ENCODE results near the gene LIFR. TPM values are rescaled to one million over a fixed set of nuclear protein-coding genes. Genes with fewer than 3 reads are reported as not detected.

The LIFR gene
- polyA plus RNA-seq, 1 donor (not counting 4 experiments of a cell fraction or from before 2014, with no cell fraction given): 1.1 TPM

DNA sequence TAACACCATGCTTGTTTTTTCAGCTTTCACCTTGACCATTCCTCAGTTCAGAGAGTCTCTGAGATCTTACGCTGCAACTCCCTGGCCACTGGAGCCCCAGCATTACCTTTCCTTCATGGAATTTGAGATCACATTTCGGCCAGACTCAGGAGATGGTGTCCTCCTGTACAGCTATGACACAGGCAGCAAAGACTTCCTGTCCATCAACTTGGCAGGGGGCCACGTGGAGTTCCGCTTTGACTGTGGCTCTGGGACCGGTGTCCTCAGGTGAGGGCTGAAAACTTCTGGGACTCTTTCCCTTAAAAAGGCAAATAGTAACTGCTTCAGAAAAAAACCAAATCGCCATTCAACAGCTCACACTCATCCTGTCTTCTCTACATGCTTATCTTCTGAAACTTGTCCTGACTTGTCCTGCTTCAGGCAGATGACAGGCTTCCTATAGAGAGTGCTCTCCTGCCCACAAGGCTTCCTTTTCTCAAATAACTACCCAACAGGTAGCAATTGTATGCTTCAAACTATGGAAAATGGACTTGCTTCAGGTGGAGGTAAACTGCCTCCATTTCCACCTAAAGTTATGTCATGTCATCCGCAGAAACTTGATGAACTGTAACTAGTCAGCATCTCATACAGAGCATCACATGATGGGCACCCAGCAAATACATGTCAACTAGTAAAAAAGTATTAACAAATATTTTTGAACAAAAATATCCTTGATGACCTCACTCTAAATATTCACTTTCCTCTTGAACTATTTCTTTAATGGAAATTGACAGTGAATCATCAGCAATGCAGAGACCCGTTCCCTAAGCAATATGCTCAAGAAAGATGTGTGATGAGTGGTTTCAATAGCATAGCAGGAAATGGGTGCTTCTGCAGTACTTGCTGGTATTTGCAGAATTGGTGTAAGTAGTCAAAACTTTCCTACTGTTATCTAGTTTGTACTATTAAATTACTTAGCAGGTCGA lies 129.2 kb downstream of the LIFR start:
- H3K9me1 ChIP-seq (ENCODE audit: control insufficient read depth, extremely low read depth, insufficient read depth, low read length): no peaks in the 10 kb centered on the region
- H3K27ac ChIP-seq (ENCODE audit: control insufficient read depth, insufficient read depth, low read length): peak overlapping the region; percentile 69
- FAIRE-seq (peak; percentile 97), DNase-seq (ENCODE audit: low read depth, low spot score) (peak; percentile 73)
- H3K27me3 ChIP-seq (ENCODE audit: control insufficient read depth, extremely low read depth, insufficient read depth, low read length): no peaks in the 10 kb centered on the region
- H3K4me3 ChIP-seq (ENCODE audit: control insufficient read depth in 2 of 3, extremely low read depth in 1 of 3, insufficient read depth in 2 of 3, low read depth in 1 of 3, low read length in 3 of 3): peak overlapping the region in 1 of 3 experiments; percentile 17
- peak overlapping the region; percentile 79 for H2AFZ ChIP-seq (ENCODE audit: control insufficient read depth, low read length)
- H3K79me2 ChIP-seq (ENCODE audit: control insufficient read depth, insufficient read depth, low read length): no peaks in the 10 kb centered on the region
- peak overlapping the region; percentile 55 for H3K4me2 ChIP-seq (ENCODE audit: control insufficient read depth, extremely low read depth, insufficient read depth, low read depth, low read length)
- dilution Hi-C loops (cut with MboI; ENCODE audit: extremely low pct_ligation_motif_present, low sequenced_read_pairs): no loop called here
- H3K9me3 ChIP-seq (ENCODE audit: control insufficient read depth, low read depth, low read length): no peaks in the 10 kb centered on the region
- no peak overlapping the region for H3K9ac ChIP-seq (ENCODE audit: control insufficient read depth, extremely low read depth, insufficient read depth, low read length)
- no peaks in the 10 kb centered on the region for H4K20me1 ChIP-seq (ENCODE audit: control insufficient read depth, extremely low read depth, insufficient read depth, low read length)
- H3K36me3 ChIP-seq (ENCODE audit: control insufficient read depth in 2 of 2, extremely low read depth in 1 of 2, insufficient read depth in 2 of 2, low read length in 2 of 2): no peaks in the 10 kb centered on the region
- TF ChIP-seq, protein P1, sequence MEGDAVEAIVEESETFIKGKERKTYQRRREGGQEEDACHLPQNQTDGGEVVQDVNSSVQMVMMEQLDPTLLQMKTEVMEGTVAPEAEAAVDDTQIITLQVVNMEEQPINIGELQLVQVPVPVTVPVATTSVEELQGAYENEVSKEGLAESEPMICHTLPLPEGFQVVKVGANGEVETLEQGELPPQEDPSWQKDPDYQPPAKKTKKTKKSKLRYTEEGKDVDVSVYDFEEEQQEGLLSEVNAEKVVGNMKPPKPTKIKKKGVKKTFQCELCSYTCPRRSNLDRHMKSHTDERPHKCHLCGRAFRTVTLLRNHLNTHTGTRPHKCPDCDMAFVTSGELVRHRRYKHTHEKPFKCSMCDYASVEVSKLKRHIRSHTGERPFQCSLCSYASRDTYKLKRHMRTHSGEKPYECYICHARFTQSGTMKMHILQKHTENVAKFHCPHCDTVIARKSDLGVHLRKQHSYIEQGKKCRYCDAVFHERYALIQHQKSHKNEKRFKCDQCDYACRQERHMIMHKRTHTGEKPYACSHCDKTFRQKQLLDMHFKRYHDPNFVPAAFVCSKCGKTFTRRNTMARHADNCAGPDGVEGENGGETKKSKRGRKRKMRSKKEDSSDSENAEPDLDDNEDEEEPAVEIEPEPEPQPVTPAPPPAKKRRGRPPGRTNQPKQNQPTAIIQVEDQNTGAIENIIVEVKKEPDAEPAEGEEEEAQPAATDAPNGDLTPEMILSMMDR (optimal IDR thresholded peaks at IDR 0.05 in 1 of 3, IDR thresholded peaks at IDR 0.05 in 1 of 3, conservative IDR thresholded peaks at IDR 0.05 in 1 of 3; ENCODE audit: extremely low read depth in 1 of 3, insufficient read depth in 2 of 3, low read length in 3 of 3): no peak
- TF ChIP-seq EZH2 (IDR thresholded peaks at IDR 0.05; ENCODE audit: low read length): no peak
- peaks cover 19% of the 10 kb centered on the region for H3K4me1 ChIP-seq (ENCODE audit: control insufficient read depth, extremely low read depth, insufficient read depth, low read length)

DNA sequence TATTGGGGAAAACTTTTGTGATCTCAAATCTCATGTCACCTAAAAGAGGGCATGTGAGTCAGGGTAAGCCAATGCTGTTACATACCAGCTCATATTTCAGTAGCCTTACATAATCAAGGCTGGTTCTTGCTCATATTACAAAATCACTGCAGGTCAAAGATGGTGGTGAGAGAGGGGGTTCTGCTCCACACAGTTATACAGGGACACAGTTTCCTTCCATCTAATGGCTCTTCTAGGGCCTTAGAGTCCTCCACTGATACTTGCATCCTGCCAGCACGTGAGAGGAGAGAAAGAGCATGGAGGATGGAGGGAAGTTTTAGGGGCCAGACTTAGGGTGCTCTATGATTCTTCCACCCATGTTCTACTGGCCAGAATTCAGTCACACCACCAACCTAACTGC lies 130.0 kb downstream of the LIFR start:
- Histone ChIP-seq H3K27ac (ENCODE audit: control insufficient read depth, insufficient read depth, low read length) (peak overlapping the region; percentile 69), H3K4me2 (ENCODE audit: control insufficient read depth, extremely low read depth, insufficient read depth, low read depth, low read length) (peak overlapping the region; percentile 55), H2AFZ (ENCODE audit: control insufficient read depth, low read length) (peak overlapping the region; percentile 45), H3K79me2 (ENCODE audit: control insufficient read depth, insufficient read depth, low read length) (no peaks in the 10 kb centered on the region), H3K9me3 (ENCODE audit: control insufficient read depth, low read depth, low read length) (no peaks in the 10 kb centered on the region), H3K9me1 (ENCODE audit: control insufficient read depth, extremely low read depth, insufficient read depth, low read length) (no peaks in the 10 kb centered on the region), H3K4me1 (ENCODE audit: control insufficient read depth, extremely low read depth, insufficient read depth, low read length) (peaks cover 19% of the 10 kb centered on the region), H3K27me3 (ENCODE audit: control insufficient read depth, extremely low read depth, insufficient read depth, low read length) (no peaks in the 10 kb centered on the region), H3K36me3 (ENCODE audit: control insufficient read depth in 2 of 2, extremely low read depth in 1 of 2, insufficient read depth in 2 of 2, low read length in 2 of 2) (no peaks in the 10 kb centered on the region), H3K9ac (ENCODE audit: control insufficient read depth, extremely low read depth, insufficient read depth, low read length) (no peak overlapping the region), H3K4me3 (ENCODE audit: control insufficient read depth in 2 of 3, extremely low read depth in 1 of 3, insufficient read depth in 2 of 3, low read depth in 1 of 3, low read length in 3 of 3) (no peak overlapping the region), H4K20me1 (ENCODE audit: control insufficient read depth, extremely low read depth, insufficient read depth, low read length) (no peaks in the 10 kb centered on the region)
- no peak for DNase-seq (ENCODE audit: low read depth, low spot score)
- dilution Hi-C loops (cut with MboI; ENCODE audit: extremely low pct_ligation_motif_present, low sequenced_read_pairs): no loop called here
- no peak for FAIRE-seq
- TF ChIP-seq EZH2 (IDR thresholded peaks at IDR 0.05; ENCODE audit: low read length): no peak
- TF ChIP-seq, protein P1 (optimal IDR thresholded peaks at IDR 0.05 in 1 of 3, IDR thresholded peaks at IDR 0.05 in 1 of 3, conservative IDR thresholded peaks at IDR 0.05 in 1 of 3; ENCODE audit: extremely low read depth in 1 of 3, insufficient read depth in 2 of 3, low read length in 3 of 3): no peak

Small RNA genes lying within 50 kb of the gene (small RNA-seq; reads per million reads assigned to genes)
- 0 reads per million in 3 experiments for gene AC091839.1 (ENCODE audit: insufficient read length in 3 of 3, low read depth in 3 of 3, low replicate concordance in 1 of 3)
- gene MIR3650 (ENCODE audit: insufficient read length in 3 of 3, low read depth in 3 of 3, low replicate concordance in 1 of 3): 0 reads per million in 3 experiments
